Neutrophil (primary cell): Measurements from ENCODE around the gene NDRG3.
"Not testable (repeated sequence)": the region's sequence is repeated elsewhere in the genome, so short reads cannot be mapped to it uniquely, and the experiment has no call there.

Experiments used
- H3K27ac ChIP-seq: fragments of 200-600 bp; sonication (generic); 2 replicates; pipeline ENCODE4 v1.5.1; 2016; ENCODE audit warnings: mild to moderate bottlenecking, moderate library complexity
- H3K27me3 ChIP-seq: fragments of 200-600 bp; sonication (generic); 2 replicates; pipeline ENCODE4 v1.6.0; 2016; ENCODE audit warnings: mild to moderate bottlenecking
- H3K36me3 ChIP-seq: fragments of 200-600 bp; sonication (generic); 2 replicates; pipeline ENCODE4 v1.5.1; 2017
- H3K4me1 ChIP-seq, 2 experiments: fragments of 200-600 bp in 1 of 2; sonication (generic) in 1 of 2; 1 replicate in 1 of 2; 2 replicates in 1 of 2; pipeline versions ENCODE4 v1.5.1 to v1.6.1; 2013 to 2016; ENCODE audit warnings: low read depth in 1 of 2, low read length in 1 of 2, mild to moderate bottlenecking in 1 of 2, moderate library complexity in 1 of 2; ENCODE audit not compliant: control insufficient read depth in 1 of 2, insufficient read depth in 1 of 2
- H3K4me3 ChIP-seq, 2 experiments: fragments of 200-600 bp in 1 of 2; sonication (generic) in 1 of 2; 1 replicate in 1 of 2; 2 replicates in 1 of 2; pipeline ENCODE4 v1.5.1; 2013 to 2016; ENCODE audit warnings: low read depth in 1 of 2, low read length in 1 of 2, mild to moderate bottlenecking in 1 of 2, moderate library complexity in 1 of 2
- H3K9me3 ChIP-seq: fragments of 200-600 bp; sonication (generic); 2 replicates; pipeline ENCODE4 v1.5.1; 2016
- CTCF ChIP-seq: fragments of 200-600 bp; sonication (generic); IDR thresholded peaks from 2 replicates; pipeline ENCODE4 v1.5.1; 2016; ENCODE audit warnings: antibody characterized with exemption

NDRG3 gene

GRCh38 chr20:36677422-36677771 lies 68.5 kb downstream of the NDRG3 start:
- TF ChIP-seq CTCF: no peak
- peaks cover 13% of the 10 kb centered on the region for H3K36me3 ChIP-seq
- no peak overlapping the region for H3K27ac ChIP-seq
- no peaks in the 10 kb centered on the region for H3K9me3 ChIP-seq
- H3K27me3 ChIP-seq: no peaks in the 10 kb centered on the region
- H3K4me1 ChIP-seq: no peaks in the 10 kb centered on the region
- no peak overlapping the region for H3K4me3 ChIP-seq

- Histone ChIP-seq H3K4me3 (no peak overlapping the region), H3K36me3 (peaks cover 9% of the 10 kb centered on the region), H3K27me3 (no peaks in the 10 kb centered on the region), H3K9me3 (no peaks in the 10 kb centered on the region), H3K4me1 (no peaks in the 10 kb centered on the region), H3K27ac (no peak overlapping the region)
- TF ChIP-seq CTCF: no peak
These were observed 69.0 kb downstream of the NDRG3 start for GRCh38 chr20:36676701-36677421.

GRCh38 chr20:36675545-36675944 lies 70.3 kb downstream of the NDRG3 start:
- H3K27me3 ChIP-seq, H3K9me3 ChIP-seq, H3K36me3 ChIP-seq, H3K27ac ChIP-seq, H3K4me3 ChIP-seq, H3K4me1 ChIP-seq: not testable (repeated sequence)

GRCh38 chr20:36672991-36673390 lies 72.9 kb downstream of the NDRG3 start:
- Histone ChIP-seq H3K4me1 (no peaks in the 10 kb centered on the region), H3K9me3 (no peaks in the 10 kb centered on the region), H3K27me3 (no peaks in the 10 kb centered on the region), H3K27ac (no peak overlapping the region), H3K4me3 (no peak overlapping the region), H3K36me3 (peaks cover 9% of the 10 kb centered on the region)
- TF ChIP-seq CTCF: no peak

- no peak for TF ChIP-seq CTCF
- H3K27ac ChIP-seq: no peak overlapping the region
- no peak overlapping the region for H3K4me3 ChIP-seq
- H3K27me3 ChIP-seq: no peaks in the 10 kb centered on the region
- H3K36me3 ChIP-seq: no peaks in the 10 kb centered on the region
- H3K9me3 ChIP-seq: no peaks in the 10 kb centered on the region
- no peaks in the 10 kb centered on the region for H3K4me1 ChIP-seq
These were observed 75.1 kb downstream of the NDRG3 start for GRCh38 chr20:36670665-36671357.

GRCh38 chr20:36666181-36666740 lies 79.6 kb downstream of the NDRG3 start:
- H3K36me3 ChIP-seq: no peaks in the 10 kb centered on the region
- no peak overlapping the region for H3K27ac ChIP-seq
- H3K9me3 ChIP-seq: no peaks in the 10 kb centered on the region
- no peaks in the 10 kb centered on the region for H3K27me3 ChIP-seq
- TF ChIP-seq CTCF: no peak
- peaks cover 17 to 19% of the 10 kb centered on the region in 2 experiments for H3K4me1 ChIP-seq
- no peak overlapping the region for H3K4me3 ChIP-seq
